Neural crest cell (in vitro differentiated cells): ENCODE measurements around the gene ARMH3. TPM values are rescaled to one million over a fixed set of nuclear protein-coding genes. Genes with fewer than 3 reads are reported as not detected.

ENCODE experiments used
- DNase-seq: peaks from one replicate; pipeline ENCODE4 v3.0.0; 2021; ENCODE audit warnings: low read depth, mixed read lengths, low spot score
- H3K27ac Mint-ChIP-seq: one replicate; pipeline ENCODE4 v1.8.0; 2021; ENCODE audit warnings: mild to moderate bottlenecking, mixed read lengths; ENCODE audit not compliant: unreplicated experiment
- H3K27me3 Mint-ChIP-seq: 2 replicates; pipeline ENCODE4 v1.8.0; 2021; ENCODE audit warnings: low read depth, mild to moderate bottlenecking, mixed read lengths
- H3K36me3 Mint-ChIP-seq: 2 replicates; pipeline ENCODE4 v1.8.0; 2021; ENCODE audit warnings: low read depth, mild to moderate bottlenecking, mixed read lengths
- H3K4me1 Mint-ChIP-seq: 2 replicates; pipeline ENCODE4 v1.8.0; 2021; ENCODE audit warnings: mixed read lengths
- H3K4me3 Mint-ChIP-seq: one replicate; pipeline ENCODE4 v1.8.0; 2021; ENCODE audit warnings: mild to moderate bottlenecking, mixed read lengths
- H3K9me3 Mint-ChIP-seq: 2 replicates; pipeline ENCODE4 v1.8.0; 2021; ENCODE audit warnings: mixed read lengths
- total RNA-seq: library from RNA; stranded (reverse); gene quantifications from 2 replicates; pipeline ENCODE4 v1.2.1, GENCODE V29; 2021
- TF ChIP-seq, protein P1 (sequence below): fragments of 200-600 bp; sonication (generic); conservative IDR thresholded peaks from 2 replicates; pipeline ENCODE4 v1.5.0; 2021; ENCODE audit warnings: antibody characterized with exemption, mild to moderate bottlenecking

Gene ARMH3
- total RNA-seq, 1 donor from 2014 or later: 24.4 TPM

DNA sequence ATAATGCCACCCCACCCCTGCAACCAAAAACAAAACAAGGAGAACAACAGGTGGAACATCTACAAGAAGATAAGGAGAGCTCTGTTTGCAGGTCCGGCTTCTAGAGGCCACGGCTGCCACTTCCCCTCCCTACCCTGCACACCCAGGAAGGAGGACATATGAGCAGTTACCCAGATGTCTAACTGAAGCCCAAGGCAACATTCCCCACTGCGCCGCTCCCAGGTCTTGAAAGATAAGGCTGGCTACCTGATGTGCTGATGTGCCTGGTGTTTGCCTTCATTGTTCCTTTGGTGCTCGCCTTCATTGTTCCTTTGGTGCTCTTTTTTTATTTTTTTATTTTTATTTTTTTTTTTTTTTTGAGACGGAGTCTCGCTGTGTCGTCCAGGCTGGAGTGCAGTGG lies 30.2 kb upstream of the ARMH3 start:
- no peaks in the 10 kb centered on the region for H3K9me3 Mint-ChIP-seq
- H3K4me1 Mint-ChIP-seq: peaks cover 7% of the 10 kb centered on the region
- H3K4me3 Mint-ChIP-seq: no peak overlapping the region
- DNase-seq: no peak
- TF ChIP-seq, protein P1, sequence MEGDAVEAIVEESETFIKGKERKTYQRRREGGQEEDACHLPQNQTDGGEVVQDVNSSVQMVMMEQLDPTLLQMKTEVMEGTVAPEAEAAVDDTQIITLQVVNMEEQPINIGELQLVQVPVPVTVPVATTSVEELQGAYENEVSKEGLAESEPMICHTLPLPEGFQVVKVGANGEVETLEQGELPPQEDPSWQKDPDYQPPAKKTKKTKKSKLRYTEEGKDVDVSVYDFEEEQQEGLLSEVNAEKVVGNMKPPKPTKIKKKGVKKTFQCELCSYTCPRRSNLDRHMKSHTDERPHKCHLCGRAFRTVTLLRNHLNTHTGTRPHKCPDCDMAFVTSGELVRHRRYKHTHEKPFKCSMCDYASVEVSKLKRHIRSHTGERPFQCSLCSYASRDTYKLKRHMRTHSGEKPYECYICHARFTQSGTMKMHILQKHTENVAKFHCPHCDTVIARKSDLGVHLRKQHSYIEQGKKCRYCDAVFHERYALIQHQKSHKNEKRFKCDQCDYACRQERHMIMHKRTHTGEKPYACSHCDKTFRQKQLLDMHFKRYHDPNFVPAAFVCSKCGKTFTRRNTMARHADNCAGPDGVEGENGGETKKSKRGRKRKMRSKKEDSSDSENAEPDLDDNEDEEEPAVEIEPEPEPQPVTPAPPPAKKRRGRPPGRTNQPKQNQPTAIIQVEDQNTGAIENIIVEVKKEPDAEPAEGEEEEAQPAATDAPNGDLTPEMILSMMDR: no peak
- H3K36me3 Mint-ChIP-seq: peaks cover 5% of the 10 kb centered on the region
- H3K27me3 Mint-ChIP-seq: no peaks in the 10 kb centered on the region
- H3K27ac Mint-ChIP-seq: no peak overlapping the region

DNA sequence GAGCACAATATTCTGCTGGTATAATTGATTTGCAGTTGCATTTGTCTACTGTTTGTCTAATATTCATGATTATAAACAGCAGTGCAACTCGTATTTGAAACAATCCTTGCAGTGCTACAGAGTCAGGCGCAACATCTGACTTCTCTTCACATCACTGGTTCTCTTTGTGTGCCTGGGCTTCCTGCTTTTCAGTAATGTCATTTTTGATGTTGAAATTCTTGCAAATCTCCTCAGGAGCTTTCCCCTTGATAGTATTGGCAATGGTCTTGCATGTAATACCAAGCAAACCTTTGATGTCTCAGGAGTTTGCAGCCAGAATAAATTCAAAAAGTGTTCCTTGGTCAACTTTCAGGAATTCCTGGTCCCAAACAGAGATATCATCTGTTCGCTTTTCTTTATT lies 29.4 kb upstream of the ARMH3 start:
- Mint-ChIP-seq H3K4me1 (no peaks in the 10 kb centered on the region), H3K9me3 (no peaks in the 10 kb centered on the region), H3K27me3 (no peaks in the 10 kb centered on the region), H3K36me3 (peaks cover 2% of the 10 kb centered on the region), H3K4me3 (no peak overlapping the region), H3K27ac (no peak overlapping the region)
- no peak for DNase-seq
- TF ChIP-seq, protein P1: no peak

DNA sequence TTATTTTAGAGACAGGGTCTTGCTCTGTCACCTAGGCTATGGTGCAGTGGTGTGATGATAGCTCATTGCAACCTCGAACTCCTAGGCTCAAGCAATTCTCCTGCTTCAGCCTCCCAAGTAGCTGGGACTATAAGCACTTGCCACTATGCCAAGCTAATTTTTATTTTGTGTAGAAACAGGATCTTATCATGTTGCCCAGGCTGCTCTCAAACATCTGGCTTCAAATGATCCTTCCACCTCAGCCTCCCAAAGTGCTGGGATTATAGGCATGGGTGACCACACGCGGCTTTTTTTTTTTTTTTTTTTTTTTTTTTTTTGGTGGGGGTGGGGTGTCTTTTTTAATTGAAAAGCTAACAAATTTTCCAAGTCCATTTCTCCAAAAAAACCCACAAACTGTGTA lies 27.6 kb upstream of the ARMH3 start:
- no peaks in the 10 kb centered on the region for H3K36me3 Mint-ChIP-seq
- H3K4me3 Mint-ChIP-seq: no peak overlapping the region
- TF ChIP-seq, protein P1: no peak
- DNase-seq: no peak
- no peaks in the 10 kb centered on the region for H3K4me1 Mint-ChIP-seq
- H3K27me3 Mint-ChIP-seq: no peaks in the 10 kb centered on the region
- no peak overlapping the region for H3K27ac Mint-ChIP-seq
- H3K9me3 Mint-ChIP-seq: no peaks in the 10 kb centered on the region

DNA sequence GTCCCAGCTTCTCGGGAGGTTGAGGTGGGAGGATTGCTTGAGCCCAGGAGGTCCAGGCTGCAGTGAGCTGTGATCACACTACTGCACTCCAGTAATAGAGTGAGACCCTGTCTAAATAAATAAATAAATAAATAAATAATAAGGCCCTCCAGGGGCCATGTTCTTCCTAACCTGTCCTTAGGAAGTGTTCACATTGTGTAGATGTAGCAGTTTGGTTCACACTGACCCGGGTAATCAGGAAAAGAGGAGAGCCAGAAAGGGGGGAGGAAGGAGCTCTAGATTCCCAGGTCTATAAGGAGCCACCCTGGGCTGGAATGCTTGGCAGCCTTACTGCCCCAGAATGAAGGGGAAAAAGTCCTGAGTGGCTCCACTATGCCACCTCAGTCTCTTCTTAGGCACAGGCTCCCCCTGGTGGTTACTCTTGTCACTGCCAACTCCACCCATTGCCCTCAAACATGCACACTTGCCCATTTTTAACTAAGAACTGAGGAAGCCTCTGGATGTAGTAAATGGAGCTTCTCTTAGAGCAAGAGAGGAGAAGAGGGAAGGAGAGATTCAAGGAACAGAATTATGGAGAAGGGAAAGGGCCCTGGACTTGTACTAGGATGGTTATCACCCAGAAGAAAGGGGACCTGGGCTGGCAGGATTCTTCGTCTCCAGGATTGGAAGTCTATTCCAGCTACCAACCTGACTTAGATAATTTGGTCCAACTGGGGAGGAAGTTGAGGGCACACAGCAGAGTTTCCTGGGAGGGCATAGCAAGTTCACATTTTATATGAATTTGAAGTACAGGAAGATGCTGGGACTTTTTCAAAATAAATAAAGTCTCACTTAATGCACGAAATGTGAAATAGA lies 16.9 kb upstream of the ARMH3 start:
- no peaks in the 10 kb centered on the region for H3K27me3 Mint-ChIP-seq
- peaks cover 3% of the 10 kb centered on the region for H3K4me1 Mint-ChIP-seq
- H3K9me3 Mint-ChIP-seq: no peaks in the 10 kb centered on the region
- H3K36me3 Mint-ChIP-seq: no peaks in the 10 kb centered on the region
- TF ChIP-seq, protein P1: peak; percentile 93
- peak; percentile 85 for DNase-seq
- no peak overlapping the region for H3K27ac Mint-ChIP-seq
- no peak overlapping the region for H3K4me3 Mint-ChIP-seq

DNA sequence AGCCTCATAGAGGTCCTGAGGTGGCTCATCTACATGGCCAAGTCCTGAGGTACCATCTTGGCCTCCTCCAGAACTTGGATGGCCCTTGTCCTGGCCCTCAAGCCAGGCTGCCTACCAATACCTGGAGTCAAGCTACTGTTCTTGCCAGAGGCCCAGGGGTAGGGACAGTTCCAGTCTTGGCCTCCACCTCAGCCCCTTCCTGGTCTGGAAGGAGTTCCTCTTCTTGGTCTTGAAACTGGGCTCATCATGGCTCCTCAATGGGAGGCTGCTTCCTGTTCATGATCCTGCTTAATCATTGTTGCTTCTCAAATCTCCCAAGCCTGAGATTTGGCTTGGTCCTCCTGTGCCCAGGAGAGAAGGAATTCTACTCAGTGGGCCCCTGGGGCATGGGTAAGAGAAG lies 13.1 kb upstream of the ARMH3 start:
- H3K9me3 Mint-ChIP-seq: no peaks in the 10 kb centered on the region
- DNase-seq: no peak
- peaks cover 16% of the 10 kb centered on the region for H3K4me1 Mint-ChIP-seq
- H3K36me3 Mint-ChIP-seq: no peaks in the 10 kb centered on the region
- H3K27me3 Mint-ChIP-seq: peaks cover 7% of the 10 kb centered on the region
- no peak overlapping the region for H3K4me3 Mint-ChIP-seq
- H3K27ac Mint-ChIP-seq: no peak overlapping the region
- TF ChIP-seq, protein P1: no peak
